GM12878 (cell line): ENCODE measurements around the gene NLGN1. TPM values are rescaled to one million over a fixed set of nuclear protein-coding genes. Genes with fewer than 3 reads are reported as not detected.

Experiments
- ATAC-seq: fragments of 200-7000 bp; cut with Tn5 transposase; 3 replicates; pipeline ENCODE4 v1.9.1; 2020; ENCODE audit warnings: mild to moderate bottlenecking, moderate library complexity
- BruUV-seq: library from RNA; stranded (reverse); fragments of 400-500 nt; replicated peaks from 2 replicates; lab custom pipeline; 2021; lab: Mats Ljungman, UMichigan
- CTCF ChIA-PET: fragments of 300-600 bp; sonication (Branson Sonifier 250); formaldehyde crosslinking; extraction: SDS; loops from one replicate; lab custom pipeline; 2021; ENCODE audit warnings: inconsistent platforms; lab: Yijun Ruan, JAX
- POLR2A ChIA-PET: fragments of 350-600 bp; formaldehyde crosslinking; extraction: SDS; loops from one replicate; lab custom pipeline; 2021; ENCODE audit warnings: inconsistent platforms; lab: Charles Lee
- RAD21 ChIA-PET: fragments of 300-600 bp; sonication (Branson Sonifier 250); formaldehyde crosslinking; loops from one replicate; lab custom pipeline; 2023; ENCODE audit warnings: antibody characterized with exemption; ENCODE audit not compliant: unreplicated experiment; lab: Charles Lee
- SMC1A ChIA-PET: fragments of 300-600 bp; sonication (Branson Sonifier 250); formaldehyde crosslinking; loops from one replicate; lab custom pipeline; 2023; ENCODE audit not compliant: unreplicated experiment, uncharacterized antibody; lab: Charles Lee
- DNase-seq: peaks from one replicate; pipeline ENCODE4 v3.0.0-alpha.2; 2011; ENCODE audit warnings: low read depth, low spot score
- FAIRE-seq: peaks from 3 replicates; lab custom pipeline; 2011; peaks lifted over from hg19 to GRCh38; lab: Jason Lieb, UNC
- H2AFZ ChIP-seq: 2 replicates; pipeline ENCODE4 v1.6.0; 2011; ENCODE audit warnings: low read depth, low read length, control low read depth; ENCODE audit not compliant: control insufficient read depth
- H3K27ac ChIP-seq: 2 replicates; pipeline ENCODE4 v1.5.1; 2011; ENCODE audit warnings: control low read depth; ENCODE audit not compliant: control insufficient read depth, insufficient read depth
- H3K27me3 ChIP-seq, 2 experiments: replicated peaks in 1 of 2; 2 replicates each; pipeline versions ENCODE4 v1.6.0 to v1.6.1; 2011; ENCODE audit warnings: low read length in 1 of 2; ENCODE audit not compliant: control insufficient read depth in 2 of 2, insufficient read depth in 2 of 2
- H3K36me3 ChIP-seq, 2 experiments: 2 replicates each; pipeline ENCODE4 v1.5.1; 2011; ENCODE audit warnings: low read length in 1 of 2; ENCODE audit not compliant: control insufficient read depth in 2 of 2, insufficient read depth in 2 of 2
- H3K4me1 ChIP-seq: 2 replicates; pipeline ENCODE4 v1.6.1; 2011; ENCODE audit warnings: mild to moderate bottlenecking, low read length, moderate library complexity, mixed read lengths; ENCODE audit not compliant: control insufficient read depth, insufficient read depth
- H3K4me2 ChIP-seq: 2 replicates; pipeline ENCODE4 v1.6.0; 2011; ENCODE audit warnings: control low read depth; ENCODE audit not compliant: control insufficient read depth, insufficient read depth
- H3K4me3 ChIP-seq: fragments of 200-600 bp; sonication (generic); 2 replicates; pipeline ENCODE4 v1.5.1; 2016
- H3K79me2 ChIP-seq: 2 replicates; pipeline ENCODE4 v1.6.0; 2011; ENCODE audit warnings: low read length; ENCODE audit not compliant: control insufficient read depth, insufficient read depth
- H3K9ac ChIP-seq: 2 replicates; pipeline ENCODE4 v1.8.0; 2011; ENCODE audit warnings: low read length, control low read depth, mixed read lengths; ENCODE audit not compliant: control insufficient read depth, insufficient read depth
- H3K9me3 ChIP-seq: replicated peaks from 3 replicates; pipeline ENCODE4 v1.5.1; 2011; ENCODE audit warnings: mild to moderate bottlenecking, low read length; ENCODE audit not compliant: control insufficient read depth, insufficient read depth
- H4K20me1 ChIP-seq: 2 replicates; pipeline ENCODE4 v1.6.0; 2011; ENCODE audit not compliant: control insufficient read depth, insufficient read depth
- CBFB ChIP-seq: IDR thresholded peaks from 2 replicates; pipeline ENCODE4 v1.6.1; 2016; ENCODE audit warnings: antibody characterized with exemption, low read depth
- EGR1 ChIP-seq, 2 experiments: IDR thresholded peaks; 1 replicate in 1 of 2; 2 replicates in 1 of 2; pipeline ENCODE4 v1.6.1; 2011 to 2012; ENCODE audit warnings: low read depth in 2 of 2, low read length in 2 of 2, borderline replicate concordance in 1 of 2, mild to moderate bottlenecking in 1 of 2, moderate library complexity in 1 of 2
- ELK1 ChIP-seq: IDR thresholded peaks from 2 replicates; pipeline ENCODE4 v1.6.1; 2012; ENCODE audit warnings: low read depth, low read length, improper control_type of control experiment
- IKZF1 ChIP-seq: fragments of 450-650 bp; conservative IDR thresholded peaks from 2 replicates; pipeline ENCODE4 v1.6.1; 2017; ENCODE audit warnings: antibody characterized with exemption, mild to moderate bottlenecking
- MTA2 ChIP-seq: fragments of 450-650 bp; IDR thresholded peaks from 2 replicates; pipeline ENCODE4 v1.6.1; 2016; ENCODE audit warnings: low read depth, mild to moderate bottlenecking, moderate library complexity
- MYB ChIP-seq: fragments of 150-350 bp; IDR thresholded peaks from 2 replicates; pipeline ENCODE4 v1.6.1; 2014; ENCODE audit warnings: mild to moderate bottlenecking, low read depth, low read length, borderline replicate concordance
- NR2C2 ChIP-seq: IDR thresholded peaks from 2 replicates; pipeline ENCODE4 v1.6.1; 2011; ENCODE audit warnings: borderline replicate concordance, low read depth; ENCODE audit not compliant: control insufficient read depth, insufficient read length
- PRDM15 ChIP-seq: fragments of 450-650 bp; formaldehyde crosslinking; IDR thresholded peaks from 2 replicates; pipeline ENCODE4 v1.4.0; 2020; ENCODE audit warnings: mild to moderate bottlenecking, moderate library complexity
- RELB ChIP-seq: fragments of 450-650 bp; IDR thresholded peaks from 2 replicates; pipeline ENCODE4 v1.6.1; 2017; ENCODE audit warnings: low read depth, mild to moderate bottlenecking, moderate library complexity
- SMAD1 ChIP-seq: fragments of 450-650 bp; IDR thresholded peaks from 2 replicates; pipeline ENCODE4 v1.6.1; 2018; ENCODE audit warnings: mild to moderate bottlenecking, low read depth; ENCODE audit not compliant: partially characterized antibody
- SMARCA5 ChIP-seq: fragments of 450-650 bp; IDR thresholded peaks from 2 replicates; pipeline ENCODE4 v1.6.1; 2017; ENCODE audit warnings: mild to moderate bottlenecking
- ZBED1 ChIP-seq: IDR thresholded peaks from 2 replicates; pipeline ENCODE4 v1.6.1; 2016; ENCODE audit warnings: borderline replicate concordance
- ZNF622 ChIP-seq: fragments of 450-650 bp; IDR thresholded peaks from 2 replicates; pipeline ENCODE4 v1.6.1; 2017; ENCODE audit warnings: mild to moderate bottlenecking, inconsistent platforms
- WGBS: methylation state at CpG from one replicate; pipeline ENCODE4 v1.1.6; 2016; ENCODE audit warnings: low lambda C conversion rate; ENCODE audit not compliant: insufficient replicate concordance, insufficient coverage; ENCODE audit errors: missing lambda C conversion rate; 5-methylcytosine and 5-hydroxymethylcytosine counted together
- in situ Hi-C: fragments of 300-500 bp; cut with MboI; formaldehyde crosslinking; loops from 9 replicates; pipeline ENCODE4 v1.14.3; 2018; ENCODE audit warnings: mixed read lengths
- intact Hi-C: fragments of 100-400 bp; cut with micrococcal nuclease; formaldehyde crosslinking; loops from one replicate; pipeline ENCODE4 v1.14.2; 2022; ENCODE audit not compliant: unreplicated experiment
- polyA plus RNA-seq, 11 experiments: library from polyadenylated mRNA; depleted of rRNA in 4 of 11; unstranded in 6 of 11; stranded (reverse) in 5 of 11; fragments of >200 nt; fragmentation: Nextera tagmentation in 4 of 11; fragmentation: Illumina TruSeq in 1 of 11; extraction: Ambion mirVana in 4 of 11; extraction: Trizol in 1 of 11; gene quantifications; 1 replicate in 1 of 11; 2 replicates in 10 of 11; pipeline versions ENCODE4 v1.2.1 to v1.2.3, GENCODE V29; 2011 to 2016; ENCODE audit warnings: inconsistent platforms in 2 of 11, missing spikeins in 2 of 11, low read depth in 1 of 11
- total RNA-seq, 4 experiments: library from RNA; depleted of rRNA in 3 of 4; stranded (reverse); fragments of >200 nt in 3 of 4; fragmentation: Illumina TruSeq in 1 of 4; extraction: Trizol in 1 of 4; gene quantifications; 2 replicates each; pipeline versions ENCODE4 v1.2.1 to v1.2.3, GENCODE V29; 2013 to 2021

Gene NLGN1
- total and polyA plus RNA-seq, 10 of the 15 experiments (the other 5 are each of a cell fraction or from before 2014, with no cell fraction given) = not detected

GRCh38 chr3:173652093-173652492 is 254.5 kb downstream of the NLGN1 start:
- in situ Hi-C loops (no loop called here), intact Hi-C loops (no loop called here)
- POLR2A ChIA-PET = no interaction called here
- TF ChIP-seq ZNF622 (no peak), NR2C2 (no peak), ZBED1 (no peak), RELB (no peak), PRDM15 (CRISPR knock-in tag) (no peak), MTA2 (no peak), IKZF1 (no peak), ELK1 (no peak), MYB (no peak), EGR1 (IDR thresholded peaks at IDR 0.05; ENCODE audit: borderline replicate concordance in 1 of 2, low read depth in 2 of 2, low read length in 2 of 2) (no peak), CBFB (no peak), SMAD1 (no peak), SMARCA5 (no peak)
- SMC1A ChIA-PET = no interaction called here
- WGBS = 16% methylated on average over 2 of the region's 2 CpGs
- Histone ChIP-seq H3K4me1 (no peaks in the 10 kb centered on the region), H3K9me3 (no peaks in the 10 kb centered on the region), H3K4me3 (no peak overlapping the region), H3K27me3 (no peaks in the 10 kb centered on the region), H3K9ac (no peak overlapping the region), H4K20me1 (no peaks in the 10 kb centered on the region), H3K4me2 (no peak overlapping the region), H3K79me2 (no peaks in the 10 kb centered on the region), H3K36me3 (no peaks in the 10 kb centered on the region), H3K27ac (no peak overlapping the region), H2AFZ (no peak overlapping the region)
- no TSS peak for BruUV-seq
- CTCF ChIA-PET = no interaction called here
- ATAC-seq (no peak), FAIRE-seq (no peak), DNase-seq (no peak)
- RAD21 ChIA-PET = no interaction called here
